ENCODE results near the gene NDUFS3.

Gene NDUFS3

GRCh38 chr11:47592251-47592650 is 13.4 kb downstream of the NDUFS3 start:
- no peak for DNase-seq

- DNase-seq, result no peak
These were observed 14.1 kb downstream of the NDUFS3 start for GRCh38 chr11:47592970-47593369.

DNA sequence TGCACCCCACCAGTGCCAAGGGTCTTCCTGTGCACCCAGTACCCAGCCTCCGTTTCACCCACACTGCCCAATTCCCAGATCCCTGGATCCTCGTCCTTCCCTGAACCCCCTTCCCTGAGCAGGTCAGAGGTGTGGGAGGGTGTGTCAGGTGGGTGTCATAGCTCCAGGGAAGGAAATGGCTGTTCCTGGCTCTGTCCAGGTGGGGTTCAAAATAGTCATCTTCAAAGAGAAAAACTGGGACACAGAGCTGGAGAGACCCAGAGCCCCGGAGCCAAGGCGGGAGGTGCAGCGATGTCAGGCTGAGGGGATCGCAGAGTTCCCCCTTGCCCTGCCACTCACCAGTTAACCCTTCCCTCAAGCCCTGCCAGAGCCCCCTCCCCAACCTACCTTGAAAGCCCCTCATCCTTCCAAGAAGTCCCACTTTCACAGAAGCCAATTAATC is 14.6 kb downstream of the NDUFS3 start:
- DNase-seq, result no peak

GRCh38 chr11:47593934-47594855 is 15.3 kb downstream of the NDUFS3 start, which contains the start of gene C1QTNF4:
C1QTNF4 (minus strand) TSS chr11:47594411; CDS start chr11:47590810, 3,601 bp downstream.
- no peak for DNase-seq

DNA sequence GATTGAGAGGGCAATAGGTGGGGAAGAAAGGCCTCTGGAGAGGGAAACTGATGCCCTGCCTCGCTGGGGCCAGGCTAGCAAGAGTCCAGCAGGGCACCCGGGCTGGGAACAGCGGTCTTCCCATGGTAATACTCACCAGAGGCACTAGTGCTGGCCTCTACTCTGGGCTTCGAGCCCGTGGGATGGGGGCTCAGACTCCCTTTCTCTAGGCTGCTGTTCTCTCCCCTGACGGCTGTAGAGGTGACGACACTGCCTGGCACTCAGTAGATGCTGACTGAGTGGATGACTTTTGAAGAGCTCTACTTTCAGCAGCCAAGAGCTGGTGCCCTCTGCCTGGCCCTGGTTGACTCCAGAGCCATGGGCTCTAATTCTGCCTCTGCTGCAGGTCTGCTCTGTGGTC is 16.2 kb downstream of the NDUFS3 start:
- DNase-seq, result no peak

DNA sequence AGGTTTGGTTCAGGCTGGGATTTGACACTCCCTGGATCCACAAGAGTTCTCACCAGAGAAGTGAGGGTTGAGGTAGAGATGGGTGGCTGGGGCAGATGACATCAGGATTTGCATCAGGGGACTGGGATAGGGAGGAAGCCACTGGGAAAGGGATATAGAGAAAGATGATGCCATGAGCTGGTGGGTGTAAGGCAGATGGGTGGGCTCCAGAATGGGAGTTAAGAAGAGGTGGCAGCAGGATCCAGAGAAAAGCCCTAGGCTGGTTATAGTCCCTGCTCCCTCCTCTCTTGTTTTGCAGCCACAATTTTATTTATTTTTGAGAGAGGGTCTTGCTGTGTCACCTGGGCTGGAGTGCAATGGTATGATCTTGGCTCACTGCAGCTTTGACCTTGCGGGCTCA is 17.1 kb downstream of the NDUFS3 start:
- no peak for DNase-seq

DNA sequence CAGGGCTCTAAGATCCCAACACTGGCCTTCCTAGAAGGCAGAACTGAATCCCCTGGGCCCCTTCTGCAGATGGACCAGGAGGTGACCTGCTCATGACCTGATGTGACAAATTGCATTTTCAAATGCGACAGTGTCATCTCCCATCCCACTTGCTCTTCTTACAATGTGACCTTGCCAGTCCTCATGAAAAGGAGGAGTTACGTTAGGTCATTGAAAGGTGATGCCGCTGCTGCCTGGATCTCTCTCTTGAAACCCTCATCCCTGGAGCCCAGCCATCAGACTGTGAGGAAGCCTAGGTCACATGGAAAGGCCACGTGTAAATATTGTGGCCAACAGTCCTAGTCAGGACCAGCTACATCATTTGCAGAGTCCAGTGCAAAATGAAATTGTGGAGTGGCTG is 21.0 kb downstream of the NDUFS3 start:
- no peak for DNase-seq

GRCh38 chr11:47603295-47603694 is 24.4 kb downstream of the NDUFS3 start:
- no peak for DNase-seq

- no peak for DNase-seq
These were observed 27.0 kb downstream of the NDUFS3 start for GRCh38 chr11:47605921-47606320.

DNA sequence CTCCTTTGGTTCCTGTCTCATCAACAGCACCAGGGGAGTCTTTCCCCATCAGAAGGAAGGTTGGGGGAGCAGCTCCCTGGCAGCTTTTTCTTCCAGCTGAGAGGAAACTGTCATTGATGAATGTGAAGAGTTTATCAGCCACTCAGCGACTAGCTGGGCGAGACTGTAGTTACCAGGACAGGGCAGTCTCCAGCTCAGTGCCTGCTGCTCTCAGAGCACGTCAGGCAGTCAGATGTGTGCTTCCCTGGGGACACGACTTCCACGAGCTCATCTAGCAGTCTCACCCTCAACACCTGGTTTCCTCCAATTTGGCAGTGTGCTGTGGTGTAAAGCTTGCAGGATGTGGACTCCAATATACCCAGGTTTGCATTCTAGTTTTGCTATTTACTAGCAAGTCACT is 27.9 kb downstream of the NDUFS3 start:
- DNase-seq, result no peak

DNA sequence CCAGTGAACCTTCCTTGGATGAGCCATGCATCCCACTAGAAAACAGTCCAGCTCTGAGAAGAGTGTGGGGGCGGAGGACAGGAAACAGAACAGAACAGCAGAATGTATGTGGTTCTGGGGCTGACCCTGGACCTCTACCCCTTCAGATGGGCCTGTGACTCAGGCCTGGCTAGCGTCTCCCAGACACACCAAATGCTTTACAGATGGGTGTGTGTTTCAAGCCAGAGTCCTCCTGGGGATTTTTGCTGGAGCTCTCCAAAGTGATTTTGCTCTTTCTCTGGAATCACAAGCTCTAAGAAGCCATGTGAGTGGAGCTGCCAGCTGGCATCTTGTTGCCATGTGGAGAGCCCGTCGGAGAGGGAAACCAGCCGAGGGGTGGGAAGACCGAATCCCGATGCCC is 28.5 kb downstream of the NDUFS3 start:
- no peak for DNase-seq

DNA sequence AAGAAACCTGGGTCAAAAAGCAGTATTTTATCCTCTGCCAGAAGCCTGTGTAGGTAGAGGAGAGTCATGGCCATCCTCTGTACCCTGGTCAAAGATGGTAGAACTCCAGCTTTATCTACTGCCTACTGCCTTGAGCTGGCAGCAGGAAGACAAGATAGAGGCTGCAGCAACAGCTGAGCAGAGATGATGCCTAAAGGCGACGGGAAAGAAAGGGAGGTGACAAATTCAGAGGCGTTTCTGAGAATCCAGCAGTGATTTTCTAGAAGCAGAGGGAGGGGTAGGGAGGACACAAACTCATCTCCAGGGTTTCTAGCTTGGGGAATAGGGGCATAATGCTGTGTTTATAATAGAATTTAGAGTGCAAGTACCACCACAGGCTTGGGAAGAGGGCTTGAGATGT is 30.8 kb downstream of the NDUFS3 start:
- DNase-seq, result no peak

GRCh38 chr11:47611348-47611794 is 32.5 kb downstream of the NDUFS3 start:
- DNase-seq, result no peak

DNA sequence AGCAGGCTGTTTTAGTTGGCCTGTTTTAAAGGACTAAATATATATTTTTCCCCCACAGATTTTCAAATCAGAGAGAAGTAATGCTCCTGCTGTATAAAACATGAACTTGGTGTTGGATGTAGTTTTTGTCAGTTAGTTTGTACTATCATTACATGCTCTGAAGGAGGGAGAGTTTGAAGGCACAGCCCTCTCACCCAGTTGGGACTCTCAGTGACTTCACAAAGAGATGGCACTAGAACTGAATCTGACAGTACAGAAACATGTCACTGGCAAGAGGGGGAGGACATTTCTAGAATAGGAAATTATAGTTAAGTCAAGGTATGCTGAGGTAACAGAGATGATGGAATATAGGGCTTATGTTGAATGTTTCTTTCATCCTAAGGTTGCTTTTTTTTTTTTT is 36.4 kb downstream of the NDUFS3 start:
- no peak for DNase-seq

DNA sequence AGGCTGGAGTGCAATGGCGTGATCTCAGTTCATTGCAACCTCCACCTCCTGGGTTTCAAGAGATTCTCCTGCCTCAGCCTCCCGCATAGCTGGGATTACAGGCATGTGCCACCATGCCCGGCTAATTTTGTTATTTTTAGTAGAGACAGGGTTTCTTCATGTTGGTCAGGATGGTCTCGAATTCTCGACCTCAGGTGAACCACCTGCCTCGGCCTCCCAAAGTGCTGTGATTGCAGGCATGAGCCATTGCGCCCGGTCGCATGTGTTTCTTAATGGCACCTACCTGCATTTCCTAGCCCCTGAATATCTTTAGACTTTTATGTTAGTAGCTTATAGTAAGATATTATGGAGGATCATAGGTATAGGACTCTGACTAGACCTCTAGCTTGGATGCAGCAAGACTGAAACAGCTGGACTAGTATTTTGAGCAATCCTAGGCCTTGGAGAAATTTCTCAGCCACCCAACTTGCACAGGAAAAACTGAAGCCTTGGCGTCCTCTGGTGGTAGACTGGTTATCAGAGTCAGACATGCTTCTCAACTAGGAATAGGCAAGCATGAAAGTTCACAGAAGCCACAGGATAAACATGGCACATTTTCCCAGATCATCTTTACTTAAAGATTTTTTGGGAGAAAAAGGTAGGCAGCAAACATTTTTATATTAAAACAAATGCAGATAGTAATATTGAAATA is 38.0 kb downstream of the NDUFS3 start:
- DNase-seq, result peak; percentile 3

GRCh38 chr11:47617417-47617809 is 38.5 kb downstream of the NDUFS3 start:
- DNase-seq, result no peak

GRCh38 chr11:47620836-47621378 is 42.0 kb downstream of the NDUFS3 start:
- no peak for DNase-seq

DNA sequence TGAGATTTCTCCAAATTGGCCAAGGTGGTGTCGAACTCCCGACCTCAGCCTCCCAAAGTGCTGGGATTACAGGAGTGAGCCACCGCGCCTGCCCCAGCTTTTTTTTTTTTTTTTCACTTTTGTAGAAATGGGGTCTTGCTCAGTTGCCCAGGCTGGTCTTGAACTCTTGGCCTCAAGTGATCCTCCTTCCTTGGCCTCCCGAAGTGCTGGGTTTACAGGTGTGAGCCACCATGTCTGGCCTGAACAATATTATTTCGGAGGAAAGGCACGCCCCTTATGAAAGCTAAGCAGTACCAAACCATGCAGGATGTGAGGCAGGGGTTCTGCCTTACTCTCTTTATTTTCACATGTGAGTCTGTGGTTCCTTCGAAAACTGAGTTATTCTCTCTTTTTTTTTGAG is 47.4 kb downstream of the NDUFS3 start:
- no peak for DNase-seq

GRCh38 chr11:47628026-47628425 is 49.2 kb downstream of the NDUFS3 start:
- DNase-seq, result no peak

DNA sequence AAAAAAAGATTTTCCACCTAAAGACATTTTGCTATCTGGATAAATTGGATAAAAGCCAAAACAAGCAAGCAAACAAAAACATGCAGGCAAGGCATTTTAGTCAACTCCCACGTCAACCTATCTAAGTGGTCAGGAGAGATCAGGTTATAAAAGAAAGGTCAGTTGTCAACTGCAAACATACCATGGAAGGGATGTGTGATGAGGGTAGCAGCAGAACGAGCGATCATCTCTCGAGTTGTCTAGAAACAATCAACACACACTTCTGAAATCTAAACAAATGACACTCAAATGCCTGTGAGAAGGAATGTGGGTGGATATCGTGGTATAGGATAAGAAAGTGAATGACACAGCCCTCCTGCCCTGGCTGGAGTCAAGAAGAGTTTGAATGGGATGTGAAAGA is 52.6 kb downstream of the NDUFS3 start:
- no peak for DNase-seq

All from NCI-H345 (cell line).